WI38 (cell line): ENCODE measurements around the gene SERF2.

ENCODE experiments used
- H3K4me3 ChIP-seq: 2 replicates; pipeline ENCODE4 v1.5.1; 2011; ENCODE audit warnings: low read depth, mild to moderate bottlenecking, control low read depth, low read length
- CTCF ChIP-seq: IDR thresholded peaks from 2 replicates; pipeline ENCODE4 v1.5.1; 2012; ENCODE audit warnings: low read depth, mild to moderate bottlenecking, control low read depth, low read length

Gene SERF2

GRCh38 chr15:43791993-43792760, at the start of gene SERF2:
TSS of gene SERF2 (plus strand) at chr15:43792320. CDS start at chr15:43792377, 57 bp downstream.
- TF ChIP-seq CTCF: no peak
- peak within 1 kb of the TSS; percentile 99 for H3K4me3 ChIP-seq

GRCh38 chr15:43746245-43746902, 45.7 kb upstream of the SERF2 start, which contains the start of gene PDIA3:
TSS of gene PDIA3 (plus strand) at chr15:43746438. CDS start at chr15:43746540, 102 bp downstream.
- peak within 1 kb of the TSS; percentile 78 for H3K4me3 ChIP-seq

GRCh38 chr15:43746903-43747309, 45.2 kb upstream of the SERF2 start:
- peak overlapping the region; percentile 78 for H3K4me3 ChIP-seq

GRCh38 chr15:43748376-43748775, 43.7 kb upstream of the SERF2 start:
- H3K4me3 ChIP-seq: no peak overlapping the region; the same call in 1 of the 2 replicates
- no peak for TF ChIP-seq CTCF

GRCh38 chr15:43749690-43750345, 42.3 kb upstream of the SERF2 start:
- TF ChIP-seq CTCF: no peak
- H3K4me3 ChIP-seq: no peak overlapping the region

- H3K4me3 ChIP-seq: no peak overlapping the region
- no peak for TF ChIP-seq CTCF
Measured at GRCh38 chr15:43751885-43752284, 40.2 kb upstream of the SERF2 start.

GRCh38 chr15:43762824-43763223, 29.3 kb upstream of the SERF2 start:
- no peak overlapping the region for H3K4me3 ChIP-seq
- no peak for TF ChIP-seq CTCF

- H3K4me3 ChIP-seq: no peak overlapping the region
- no peak for TF ChIP-seq CTCF
Measured at GRCh38 chr15:43763819-43764446, 28.2 kb upstream of the SERF2 start.
